K562 (cell line): ENCODE measurements around the gene ZFPM1. TPM values are rescaled to one million over a fixed set of nuclear protein-coding genes. Genes with fewer than 3 reads are reported as not detected.

Experiments
- CAMTA2 ChIP-seq: fragments of 250-450 bp; sonication (Bioruptor Pico); conservative IDR thresholded peaks from 2 replicates; pipeline ENCODE4 v1.5.1; 2022
- CBX3 ChIP-seq, 2 experiments: IDR thresholded peaks; 1 replicate in 1 of 2; 2 replicates in 1 of 2; pipeline ENCODE4 v1.6.1; 2012; ENCODE audit warnings: inconsistent platforms in 2 of 2, low read length in 2 of 2, borderline replicate concordance in 1 of 2, control low read depth in 1 of 2
- E2F8 ChIP-seq: fragments of 450-650 bp; IDR thresholded peaks from 2 replicates; pipeline ENCODE4 v1.7.1; 2018; ENCODE audit warnings: mild to moderate bottlenecking, low read depth; ENCODE audit not compliant: partially characterized antibody
- ELF1 ChIP-seq: fragments of 200-800 bp; sonication (Bioruptor generic); IDR thresholded peaks from 2 replicates; pipeline ENCODE4 v1.6.1; 2016; ENCODE audit warnings: missing genetic modification characterization, missing compliant biosample characterization
- GABPB2 ChIP-seq: fragments of 250-450 bp; sonication (Bioruptor Pico); conservative IDR thresholded peaks from 2 replicates; pipeline ENCODE4 v1.5.1; 2021; ENCODE audit warnings: mild to moderate bottlenecking
- GATA2 ChIP-seq: sonication (generic); formaldehyde crosslinking; IDR thresholded peaks from 2 replicates; pipeline ENCODE4 v1.4.0; 2020; ENCODE audit warnings: mild to moderate bottlenecking, missing genetic modification reagents
- GTF2B ChIP-seq: IDR thresholded peaks from 2 replicates; pipeline ENCODE4 v1.6.1; 2011; ENCODE audit not compliant: insufficient read length; ENCODE audit errors: extremely low read depth
- HCFC1 ChIP-seq: IDR thresholded peaks from 2 replicates; pipeline ENCODE4 v1.6.1; 2012; ENCODE audit warnings: low read depth, low read length, improper control_type of control experiment
- NCOA2 ChIP-seq, 2 experiments: fragments of 450-650 bp; IDR thresholded peaks; 2 replicates each; pipeline ENCODE4 v1.6.1; 2018; ENCODE audit warnings: mild to moderate bottlenecking in 2 of 2, moderate library complexity in 1 of 2; ENCODE audit not compliant: partially characterized antibody in 2 of 2
- NFXL1 ChIP-seq: fragments of 450-650 bp; formaldehyde crosslinking; IDR thresholded peaks from 2 replicates; pipeline ENCODE4 v1.4.0; 2021; ENCODE audit warnings: mild to moderate bottlenecking
- POLR3A ChIP-seq: IDR thresholded peaks from 2 replicates; pipeline ENCODE4 v1.6.1; 2011; ENCODE audit warnings: borderline replicate concordance, mild to moderate bottlenecking, moderate library complexity; ENCODE audit not compliant: insufficient read length, insufficient read depth; ENCODE audit errors: extremely low read depth
- SMAD2 ChIP-seq: fragments of 150-350 bp; IDR thresholded peaks from 2 replicates; pipeline ENCODE4 v1.6.1; 2014; ENCODE audit warnings: low read depth, mild to moderate bottlenecking, low read length
- SREBF2 ChIP-seq: sonication (generic); formaldehyde crosslinking; IDR thresholded peaks from 2 replicates; pipeline ENCODE4 v1.4.0; 2020; ENCODE audit warnings: mild to moderate bottlenecking, missing genetic modification reagents
- TARDBP ChIP-seq: fragments of 450-650 bp; IDR thresholded peaks from 2 replicates; pipeline ENCODE4 v1.6.1; 2016
- TCF7 ChIP-seq: sonication (generic); IDR thresholded peaks from 2 replicates; pipeline ENCODE4 v1.6.1; 2016; ENCODE audit warnings: antibody characterized with exemption, borderline replicate concordance
- USF1 ChIP-seq: sonication (generic); formaldehyde crosslinking; IDR thresholded peaks from 2 replicates; pipeline ENCODE4 v1.9.0; 2022; ENCODE audit warnings: mild to moderate bottlenecking, missing genetic modification reagents
- YY1 ChIP-seq, 3 experiments: IDR thresholded peaks; 2 replicates each; pipeline ENCODE4 v1.6.1; 2011; ENCODE audit warnings: low read length in 2 of 3, mild to moderate bottlenecking in 2 of 3, moderate library complexity in 2 of 3, borderline replicate concordance in 1 of 3, control low read depth in 1 of 3, low read depth in 1 of 3; ENCODE audit not compliant: insufficient read depth in 3 of 3, insufficient replicate concordance in 2 of 3, control insufficient read depth in 1 of 3, insufficient read length in 1 of 3; ENCODE audit errors: extremely low read depth in 1 of 3
- ZBTB2 ChIP-seq: fragments of 450-650 bp; IDR thresholded peaks from 2 replicates; pipeline ENCODE4 v1.6.1; 2016; ENCODE audit warnings: antibody characterized with exemption
- ZBTB8A ChIP-seq: fragments of 450-650 bp; IDR thresholded peaks from 2 replicates; pipeline ENCODE4 v1.6.1; 2018; ENCODE audit warnings: mild to moderate bottlenecking, moderate library complexity; ENCODE audit not compliant: partially characterized antibody
- ZNF253 ChIP-seq: fragments of 250-450 bp; sonication (Bioruptor Pico); conservative IDR thresholded peaks from 2 replicates; pipeline ENCODE4 v1.6.1; 2021; ENCODE audit warnings: mild to moderate bottlenecking
- ZZZ3 ChIP-seq: fragments of 450-650 bp; IDR thresholded peaks from 2 replicates; pipeline ENCODE4 v1.6.1; 2016; ENCODE audit warnings: antibody characterized with exemption, mild to moderate bottlenecking, moderate library complexity
- polyA plus RNA-seq, 8 experiments: library from polyadenylated mRNA; depleted of rRNA in 4 of 8; stranded (reverse) in 5 of 8; unstranded in 3 of 8; fragments of >200 nt; fragmentation: Nextera tagmentation in 2 of 8; fragmentation: Illumina TruSeq in 1 of 8; extraction: Ambion mirVana in 2 of 8; extraction: Trizol in 1 of 8; gene quantifications; 2 replicates each; pipeline versions ENCODE4 v1.2.1 to v1.2.3, GENCODE V29; 2011 to 2014; ENCODE audit warnings: inconsistent platforms in 1 of 8, missing spikeins in 1 of 8
- total RNA-seq, 7 experiments: library from RNA; depleted of rRNA in 6 of 7; stranded (reverse); fragments of >200 nt in 6 of 7; fragmentation: Illumina TruSeq in 2 of 7; extraction: Trizol in 2 of 7; gene quantifications; 2 replicates each; pipeline versions ENCODE4 v1.2.1 to v1.2.3, GENCODE V29; 2011 to 2021; ENCODE audit warnings: low replicate concordance in 1 of 7

Gene ZFPM1
- total and polyA plus RNA-seq, 9 of the 15 experiments (the other 6 are each of a cell fraction or from before 2014, with no cell fraction given) = 0.03 to 35.9 (median 1.4) TPM

GRCh38 chr16:88497561-88498462 is 44.7 kb downstream of the ZFPM1 start (continued):
- TF ChIP-seq YY1 (IDR thresholded peaks at IDR 0.05; ENCODE audit: borderline replicate concordance in 1 of 3, control insufficient read depth in 1 of 3, extremely low read depth in 1 of 3, insufficient read depth in 3 of 3, insufficient read length in 1 of 3, insufficient replicate concordance in 2 of 3, low read depth in 1 of 3, low read length in 2 of 3) = no peak
- peak in 1 of 2 experiments; percentile 81 for TF ChIP-seq NCOA2 (IDR thresholded peaks at IDR 0.05; ENCODE audit: partially characterized antibody in 2 of 2)
- TF ChIP-seq ELF1 (tag) = no peak
- no peak for TF ChIP-seq E2F8
- TF ChIP-seq TCF7 = peak; percentile 71; the same call in 1 of the 2 replicates
- no peak for TF ChIP-seq SREBF2 (CRISPR knock-in tag)
- TF ChIP-seq GABPB2 (CRISPR knock-in tag) = no peak
- TF ChIP-seq SMAD2 = no peak
- peak; percentile 100 for TF ChIP-seq GATA2 (CRISPR knock-in tag)
- TF ChIP-seq GTF2B = no peak
- TF ChIP-seq HCFC1 = no peak
- TF ChIP-seq ZNF253 (CRISPR knock-in tag) = no peak
- TF ChIP-seq POLR3A = no peak
- TF ChIP-seq TARDBP = peak; percentile 52; the same call in 1 of the 2 replicates
- peak in 1 of 2 experiments; percentile 67; a peak in 1 of 3 replicates for TF ChIP-seq CBX3 (IDR thresholded peaks at IDR 0.05; ENCODE audit: borderline replicate concordance in 1 of 2, low read length in 2 of 2)
- TF ChIP-seq ZBTB2 = peak; percentile 88
- TF ChIP-seq CAMTA2 (CRISPR knock-in tag) = no peak
- no peak for TF ChIP-seq NFXL1
- TF ChIP-seq ZZZ3 = no peak
- peak; percentile 36; the same call in 1 of the 2 replicates for TF ChIP-seq USF1 (CRISPR knock-in tag)
- TF ChIP-seq ZBTB8A = no peak
